Activated CD8-positive, alpha-beta T cell treated with anti-CD3 and anti-CD28 coated beads for 36 hours (primary cell): ENCODE results near the gene DCTN2. TPM values are rescaled to one million over a fixed set of nuclear protein-coding genes. Genes with fewer than 3 reads are reported as not detected.

ENCODE experiments used
- ATAC-seq: fragments of 200-7000 bp; cut with Tn5 transposase; one replicate; pipeline ENCODE4 v1.10.0; 2021; ENCODE audit warnings: mild to moderate bottlenecking, moderate library complexity
- CTCF ChIA-PET: fragments of 350-600 bp; sonication (Branson Sonifier 250); formaldehyde crosslinking; loops from one replicate; lab custom pipeline; 2021; ENCODE audit warnings: antibody characterized with exemption; lab: Charles Lee
- POLR2A ChIA-PET: fragments of 350-600 bp; sonication (Branson Sonifier 250); formaldehyde crosslinking; loops from one replicate; lab custom pipeline; 2021; ENCODE audit warnings: antibody characterized with exemption; lab: Charles Lee
- DNase-seq: peaks from one replicate; pipeline ENCODE4 v3.0.0-alpha.2; 2020
- H3K27ac Mint-ChIP-seq: one replicate; pipeline ENCODE4 v1.8.0; 2021; ENCODE audit warnings: mild to moderate bottlenecking, mixed read lengths
- H3K27me3 Mint-ChIP-seq: one replicate; pipeline ENCODE4 v1.8.0; 2021; ENCODE audit warnings: mixed read lengths
- H3K36me3 Mint-ChIP-seq: one replicate; pipeline ENCODE4 v1.8.0; 2021; ENCODE audit warnings: low read depth, mixed read lengths
- H3K4me1 Mint-ChIP-seq: one replicate; pipeline ENCODE4 v1.8.0; 2021; ENCODE audit warnings: low read depth, mixed read lengths
- H3K4me3 Mint-ChIP-seq: one replicate; pipeline ENCODE4 v1.8.0; 2021; ENCODE audit warnings: mild to moderate bottlenecking, moderate library complexity, mixed read lengths
- H3K9me3 Mint-ChIP-seq: one replicate; pipeline ENCODE4 v1.8.0; 2021; ENCODE audit warnings: mixed read lengths
- intact Hi-C: fragments of 100-400 bp; cut with micrococcal nuclease; formaldehyde crosslinking; loops from one replicate; pipeline ENCODE4 v1.10.0; 2022
- total RNA-seq, 2 experiments: library from RNA; stranded (reverse); gene quantifications; one replicate each; pipeline ENCODE4 v1.2.3, GENCODE V29; 2021
- TF ChIP-seq, protein P1 (sequence below): fragments of 200-600 bp; IDR thresholded peaks from one replicate; pipeline ENCODE4 v1.8.0; 2022; ENCODE audit warnings: antibody characterized with exemption, mild to moderate bottlenecking

Gene DCTN2
- total RNA-seq, 2 experiments from 2014 or later = 66.2 to 68.6 TPM

DNA sequence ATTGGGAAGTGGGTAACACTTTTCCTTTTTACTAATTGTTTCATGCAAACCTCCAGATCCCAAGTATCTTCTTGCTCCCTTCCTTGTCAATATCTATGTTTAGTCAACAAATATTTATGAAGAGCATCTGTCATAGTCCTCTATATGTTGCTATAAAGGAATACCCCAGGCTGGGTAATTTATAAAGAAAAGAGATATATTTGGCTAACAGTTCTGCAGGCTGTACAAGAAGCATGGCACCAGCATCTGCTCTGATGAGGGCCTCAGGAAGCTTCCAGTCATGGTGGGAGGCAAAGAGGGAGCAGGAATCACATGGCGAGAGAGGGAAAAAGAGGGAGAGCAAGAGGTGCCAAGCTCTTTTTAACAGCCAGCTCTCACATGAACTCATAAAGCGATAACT lies 7.5 kb upstream of the DCTN2 start:
- ChIA-PET POLR2A (no interaction called here), CTCF (interaction anchor here (1.0 kb wide), 1 partner anchor 96 kb away, joined by 3 read pairs; no protein-coding TSS in a partner anchor)
- Mint-ChIP-seq H3K4me3 (no peak overlapping the region), H3K27me3 (peaks cover 2% of the 10 kb centered on the region), H3K27ac (no peak overlapping the region), H3K36me3 (no peaks in the 10 kb centered on the region), H3K4me1 (peaks cover 5% of the 10 kb centered on the region), H3K9me3 (no peaks in the 10 kb centered on the region)
- no peak for DNase-seq
- intact Hi-C loops = no loop called here
- no peak for ATAC-seq
- TF ChIP-seq, protein P1, sequence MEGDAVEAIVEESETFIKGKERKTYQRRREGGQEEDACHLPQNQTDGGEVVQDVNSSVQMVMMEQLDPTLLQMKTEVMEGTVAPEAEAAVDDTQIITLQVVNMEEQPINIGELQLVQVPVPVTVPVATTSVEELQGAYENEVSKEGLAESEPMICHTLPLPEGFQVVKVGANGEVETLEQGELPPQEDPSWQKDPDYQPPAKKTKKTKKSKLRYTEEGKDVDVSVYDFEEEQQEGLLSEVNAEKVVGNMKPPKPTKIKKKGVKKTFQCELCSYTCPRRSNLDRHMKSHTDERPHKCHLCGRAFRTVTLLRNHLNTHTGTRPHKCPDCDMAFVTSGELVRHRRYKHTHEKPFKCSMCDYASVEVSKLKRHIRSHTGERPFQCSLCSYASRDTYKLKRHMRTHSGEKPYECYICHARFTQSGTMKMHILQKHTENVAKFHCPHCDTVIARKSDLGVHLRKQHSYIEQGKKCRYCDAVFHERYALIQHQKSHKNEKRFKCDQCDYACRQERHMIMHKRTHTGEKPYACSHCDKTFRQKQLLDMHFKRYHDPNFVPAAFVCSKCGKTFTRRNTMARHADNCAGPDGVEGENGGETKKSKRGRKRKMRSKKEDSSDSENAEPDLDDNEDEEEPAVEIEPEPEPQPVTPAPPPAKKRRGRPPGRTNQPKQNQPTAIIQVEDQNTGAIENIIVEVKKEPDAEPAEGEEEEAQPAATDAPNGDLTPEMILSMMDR = no peak

DNA sequence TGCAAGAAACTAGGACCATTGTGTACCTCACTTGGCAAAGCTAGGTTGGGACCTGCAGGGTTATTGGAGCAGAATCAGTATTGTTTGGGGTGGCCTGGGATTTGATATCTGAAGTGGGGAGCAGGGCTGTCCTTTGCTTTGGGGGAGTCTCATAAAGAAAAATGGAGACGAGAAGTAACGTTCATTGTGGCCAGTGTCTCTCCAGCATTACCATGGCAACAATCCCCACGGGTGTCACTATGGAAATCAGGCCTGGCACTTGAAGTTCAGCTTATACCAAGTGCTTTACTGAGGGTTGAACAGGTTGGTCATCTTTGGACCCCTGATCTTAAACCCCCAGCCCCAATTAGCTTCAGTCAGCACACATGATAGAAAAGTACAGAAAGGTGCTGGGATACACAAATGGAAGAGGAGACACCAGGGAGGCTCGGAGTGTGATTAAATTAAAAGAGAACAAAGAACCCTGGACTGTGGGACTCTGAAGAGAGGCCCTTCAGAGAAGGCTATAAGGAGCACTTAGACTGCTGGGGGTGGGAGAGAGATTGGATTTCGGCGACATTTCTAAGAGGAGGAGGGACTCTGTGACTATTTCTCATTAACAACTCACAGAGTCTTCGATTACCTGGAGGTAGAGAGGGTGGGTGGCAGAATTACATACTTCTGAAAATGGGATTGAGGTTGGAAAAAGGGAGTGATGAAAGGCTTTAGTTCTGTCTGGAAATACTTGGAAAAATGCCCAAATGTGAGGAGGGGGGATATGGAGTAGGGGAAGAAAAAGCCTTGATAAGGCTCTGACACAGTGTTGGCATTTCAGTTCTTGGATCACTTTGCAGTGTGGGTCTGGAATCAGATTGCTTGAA lies 6.6 kb upstream of the DCTN2 start:
- H3K36me3 Mint-ChIP-seq = no peaks in the 10 kb centered on the region
- TF ChIP-seq, protein P1 = no peak
- ChIA-PET CTCF (interaction anchor here (0.9 to 2.8 kb wide), 3 partner anchors 29 to 95 kb away, joined by 3 to 16 read pairs (median 3); no protein-coding TSS in a partner anchor), POLR2A (interaction anchor here (1.1 kb wide), 1 partner anchor 15 kb away, joined by 3 read pairs; no protein-coding TSS in a partner anchor)
- no peak overlapping the region for H3K27ac Mint-ChIP-seq
- peaks cover 3% of the 10 kb centered on the region for H3K27me3 Mint-ChIP-seq
- H3K4me3 Mint-ChIP-seq = no peak overlapping the region
- DNase-seq = no peak
- peaks cover 11% of the 10 kb centered on the region for H3K4me1 Mint-ChIP-seq
- no peak for ATAC-seq
- intact Hi-C loops = no loop called here
- no peaks in the 10 kb centered on the region for H3K9me3 Mint-ChIP-seq

DNA sequence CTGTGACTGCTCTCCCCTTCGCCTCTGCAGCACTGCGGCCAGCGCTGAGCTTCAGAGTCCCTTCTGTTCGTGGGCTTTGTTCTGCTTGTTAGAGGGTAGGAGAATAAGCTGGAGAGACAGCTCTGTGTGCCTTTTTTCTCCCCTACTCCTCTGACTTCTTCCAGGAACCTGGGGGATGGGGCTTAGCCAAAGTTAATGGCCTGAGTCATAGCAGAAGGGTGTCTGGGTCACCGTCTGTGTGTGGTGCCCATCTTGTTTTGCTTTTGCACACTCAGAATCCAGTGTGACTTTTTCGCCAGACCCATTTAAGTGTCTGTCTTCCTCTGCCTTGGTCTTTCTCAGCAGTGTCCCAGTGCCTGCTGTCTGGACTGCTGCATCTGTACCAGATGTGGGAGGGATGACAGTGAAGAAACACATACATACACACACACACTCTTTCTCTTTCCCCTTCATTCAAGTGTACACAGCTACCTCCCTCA lies 5.9 kb upstream of the DCTN2 start:
- POLR2A ChIA-PET = interaction anchor here (1.1 kb wide), 1 partner anchor 14 kb away, joined by 3 read pairs; no protein-coding TSS in a partner anchor
- no peak overlapping the region for H3K4me3 Mint-ChIP-seq
- ATAC-seq (no peak), DNase-seq (no peak)
- no peaks in the 10 kb centered on the region for H3K36me3 Mint-ChIP-seq
- peaks cover 12% of the 10 kb centered on the region for H3K4me1 Mint-ChIP-seq
- no peak overlapping the region for H3K27ac Mint-ChIP-seq
- TF ChIP-seq, protein P1 = no peak
- intact Hi-C loops = no loop called here
- H3K9me3 Mint-ChIP-seq = no peaks in the 10 kb centered on the region
- CTCF ChIA-PET = interaction anchor here (0.9 to 2.8 kb wide), 2 partner anchors 30 to 69 kb away, joined by 3 to 16 read pairs; no protein-coding TSS in a partner anchor
- peaks cover 4% of the 10 kb centered on the region for H3K27me3 Mint-ChIP-seq

DNA sequence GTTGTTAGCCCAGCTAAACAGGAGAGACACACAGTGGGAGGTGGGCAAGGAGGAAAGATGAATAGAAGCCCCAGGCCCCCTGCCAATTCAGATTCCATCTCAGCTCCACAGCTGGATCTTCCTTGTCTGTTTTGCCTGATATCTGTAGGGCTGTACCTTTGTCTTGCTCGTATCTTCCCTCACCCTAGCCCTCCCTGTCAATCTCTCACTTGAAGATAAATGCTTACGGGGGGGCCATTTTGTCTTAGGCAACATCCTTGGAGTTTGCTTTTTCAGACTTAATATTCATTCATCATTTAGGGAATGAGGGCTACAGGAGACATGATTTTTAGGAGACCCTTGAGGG lies 5.3 kb upstream of the DCTN2 start:
- CTCF ChIA-PET = interaction anchor here (0.9 to 2.8 kb wide), 2 partner anchors 31 to 70 kb away, joined by 3 to 16 read pairs; no protein-coding TSS in a partner anchor
- Mint-ChIP-seq H3K27ac (no peak overlapping the region), H3K4me3 (no peak overlapping the region), H3K9me3 (no peaks in the 10 kb centered on the region), H3K4me1 (peaks cover 17% of the 10 kb centered on the region), H3K27me3 (peaks cover 4% of the 10 kb centered on the region), H3K36me3 (no peaks in the 10 kb centered on the region)
- TF ChIP-seq, protein P1 = no peak
- POLR2A ChIA-PET = interaction anchor here (1.1 kb wide), 1 partner anchor 14 kb away, joined by 3 read pairs; no protein-coding TSS in a partner anchor
- DNase-seq = no peak
- intact Hi-C loops = no loop called here
- ATAC-seq = no peak
